K562 (cell line): ENCODE measurements around the gene RGS9BP. TPM values are rescaled to one million over a fixed set of nuclear protein-coding genes. Genes with fewer than 3 reads are reported as not detected.
A peak's percentile ranks its signal among the peaks of the same experiment; 100 is the strongest.

Source experiments
- AFF1 ChIP-seq, 2 experiments: fragments of 450-650 bp; IDR thresholded peaks; 2 replicates each; pipeline ENCODE4 v1.6.1; 2018; ENCODE audit warnings: mild to moderate bottlenecking in 2 of 2, low read depth in 1 of 2; ENCODE audit not compliant: partially characterized antibody in 2 of 2
- ARID4B ChIP-seq: sonication (generic); formaldehyde crosslinking; IDR thresholded peaks from 2 replicates; pipeline ENCODE4 v1.8.0; 2022; ENCODE audit warnings: mild to moderate bottlenecking, missing genetic modification reagents
- HLTF ChIP-seq: fragments of 450-650 bp; IDR thresholded peaks from 2 replicates; pipeline ENCODE4 v1.6.1; 2016
- HNRNPLL ChIP-seq: fragments of 200-400 bp; formaldehyde crosslinking; IDR thresholded peaks from 2 replicates; pipeline ENCODE4 v1.6.1; 2017; ENCODE audit warnings: low read length, low read depth, mild to moderate bottlenecking; ENCODE audit not compliant: poor library complexity, severe bottlenecking
- NRF1 ChIP-seq, 2 experiments: fragments of 450-650 bp; IDR thresholded peaks in 1 of 2; conservative IDR thresholded peaks in 1 of 2; 2 replicates each; pipeline ENCODE4 v1.6.1; 2014; ENCODE audit warnings: mild to moderate bottlenecking in 2 of 2
- PHB2 ChIP-seq: fragments of 450-650 bp; IDR thresholded peaks from 2 replicates; pipeline ENCODE4 v1.6.1; 2017; ENCODE audit warnings: low read depth
- PRDM10 ChIP-seq: fragments of 450-650 bp; IDR thresholded peaks from 2 replicates; pipeline ENCODE4 v1.6.1; 2018; ENCODE audit not compliant: partially characterized antibody
- PTRF ChIP-seq: fragments of 450-650 bp; IDR thresholded peaks from 2 replicates; pipeline ENCODE4 v1.6.1; 2016; ENCODE audit warnings: mild to moderate bottlenecking, missing genetic modification characterization, missing compliant biosample characterization
- RB1 ChIP-seq: fragments of 450-650 bp; IDR thresholded peaks from 2 replicates; pipeline ENCODE4 v1.6.1; 2017; ENCODE audit warnings: low read depth, mild to moderate bottlenecking
- ZNF24 ChIP-seq: fragments of 450-650 bp; IDR thresholded peaks from 2 replicates; pipeline ENCODE4 v1.6.1; 2016
- polyA plus RNA-seq, 8 experiments: library from polyadenylated mRNA; depleted of rRNA in 4 of 8; stranded (reverse) in 5 of 8; unstranded in 3 of 8; fragments of >200 nt; fragmentation: Nextera tagmentation in 2 of 8; fragmentation: Illumina TruSeq in 1 of 8; extraction: Ambion mirVana in 2 of 8; extraction: Trizol in 1 of 8; gene quantifications; 2 replicates each; pipeline versions ENCODE4 v1.2.1 to v1.2.3, GENCODE V29; 2011 to 2014; ENCODE audit warnings: inconsistent platforms in 1 of 8, missing spikeins in 1 of 8
- total RNA-seq, 7 experiments: library from RNA; depleted of rRNA in 6 of 7; stranded (reverse); fragments of >200 nt in 6 of 7; fragmentation: Illumina TruSeq in 2 of 7; extraction: Trizol in 2 of 7; gene quantifications; 2 replicates each; pipeline versions ENCODE4 v1.2.1 to v1.2.3, GENCODE V29; 2011 to 2021; ENCODE audit warnings: low replicate concordance in 1 of 7

RGS9BP gene
- total and polyA plus RNA-seq, 9 of the 15 experiments (the other 6 are each of a cell fraction or from before 2014, with no cell fraction given), result 0.03 to 1.3 (median 0.49) TPM

GRCh38 chr19:32674153-32674930 lies 1.3 kb upstream of the RGS9BP start (continued):
- TF ChIP-seq AFF1 (IDR thresholded peaks at IDR 0.05; ENCODE audit: low read depth in 1 of 2, partially characterized antibody in 2 of 2), result no peak
- TF ChIP-seq HNRNPLL, result no peak
- TF ChIP-seq PHB2, result no peak
- TF ChIP-seq HLTF, result no peak
- TF ChIP-seq NRF1 (conservative IDR thresholded peaks at IDR 0.05 in 1 of 2, IDR thresholded peaks at IDR 0.05 in 1 of 2), result no peak
- TF ChIP-seq ARID4B (CRISPR knock-in tag), result peak; percentile 18; the same call in 1 of the 2 replicates
- no peak for TF ChIP-seq PTRF (tag)
- peak; percentile 33; the same call in 1 of the 2 replicates for TF ChIP-seq ZNF24
- 0 out of 2 replicates have a peak, but pooled peaks have one; percentile 75 for TF ChIP-seq RB1
- TF ChIP-seq PRDM10, result peak; percentile 75
